ENCODE data around the gene GIT1.

GIT1 gene

GRCh38 chr17:29614349-29615047 is 25.1 kb upstream of the GIT1 start:
- H3K36me3 ChIP-seq (ENCODE audit: control insufficient read depth, insufficient read depth, low read length), result peaks cover 2% of the 10 kb centered on the region
- H3K4me3 ChIP-seq (ENCODE audit: low read depth, low read length), result no peak overlapping the region
- peaks cover 51% of the 10 kb centered on the region for H3K27me3 ChIP-seq (ENCODE audit: control insufficient read depth, insufficient read depth, low read length)
- H3K4me1 ChIP-seq (ENCODE audit: control insufficient read depth, insufficient read depth, low read length), result peaks cover 6% of the 10 kb centered on the region
- no peak overlapping the region for H3K9ac ChIP-seq (ENCODE audit: low read depth, low read length)
- H3K9me3 ChIP-seq (ENCODE audit: control insufficient read depth, insufficient read depth, low read length), result no peaks in the 10 kb centered on the region

DNA sequence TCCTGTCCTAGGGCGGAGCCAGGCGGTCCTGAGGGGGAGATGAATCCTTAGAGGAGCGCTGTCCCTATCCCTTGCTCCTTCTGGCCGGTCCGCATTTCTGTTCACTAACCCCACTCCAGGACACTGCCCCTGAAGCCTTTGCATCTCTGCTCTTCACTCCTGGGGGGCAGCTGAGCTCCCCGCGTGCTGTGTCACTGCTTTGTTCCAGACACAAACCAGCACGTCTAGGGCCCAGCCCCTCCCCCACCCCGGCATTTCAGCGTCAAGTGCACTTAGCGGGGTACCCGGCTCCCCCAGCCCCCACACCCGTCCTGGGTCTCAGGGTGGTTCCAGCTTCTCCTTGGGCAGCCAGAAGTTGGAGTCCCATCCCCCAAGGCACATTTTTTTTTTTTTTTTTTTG is 24.4 kb upstream of the GIT1 start:
- Histone ChIP-seq H3K9ac (ENCODE audit: low read depth, low read length) (no peak overlapping the region), H3K4me1 (ENCODE audit: control insufficient read depth, insufficient read depth, low read length) (peaks cover 4% of the 10 kb centered on the region), H3K4me3 (ENCODE audit: low read depth, low read length) (peak overlapping the region; percentile 65), H3K36me3 (ENCODE audit: control insufficient read depth, insufficient read depth, low read length) (peaks cover 2% of the 10 kb centered on the region), H3K27me3 (ENCODE audit: control insufficient read depth, insufficient read depth, low read length) (peaks cover 51% of the 10 kb centered on the region), H3K9me3 (ENCODE audit: control insufficient read depth, insufficient read depth, low read length) (no peaks in the 10 kb centered on the region)

- Histone ChIP-seq H3K9ac (ENCODE audit: low read depth, low read length) (no peak overlapping the region), H3K9me3 (ENCODE audit: control insufficient read depth, insufficient read depth, low read length) (no peaks in the 10 kb centered on the region), H3K36me3 (ENCODE audit: control insufficient read depth, insufficient read depth, low read length) (peaks cover 2% of the 10 kb centered on the region), H3K4me3 (ENCODE audit: low read depth, low read length) (peak overlapping the region; percentile 65), H3K4me1 (ENCODE audit: control insufficient read depth, insufficient read depth, low read length) (peaks cover 4% of the 10 kb centered on the region), H3K27me3 (ENCODE audit: control insufficient read depth, insufficient read depth, low read length) (peaks cover 49% of the 10 kb centered on the region)
Observed at GRCh38 chr17:29613352-29613837, 23.9 kb upstream of the GIT1 start.

DNA sequence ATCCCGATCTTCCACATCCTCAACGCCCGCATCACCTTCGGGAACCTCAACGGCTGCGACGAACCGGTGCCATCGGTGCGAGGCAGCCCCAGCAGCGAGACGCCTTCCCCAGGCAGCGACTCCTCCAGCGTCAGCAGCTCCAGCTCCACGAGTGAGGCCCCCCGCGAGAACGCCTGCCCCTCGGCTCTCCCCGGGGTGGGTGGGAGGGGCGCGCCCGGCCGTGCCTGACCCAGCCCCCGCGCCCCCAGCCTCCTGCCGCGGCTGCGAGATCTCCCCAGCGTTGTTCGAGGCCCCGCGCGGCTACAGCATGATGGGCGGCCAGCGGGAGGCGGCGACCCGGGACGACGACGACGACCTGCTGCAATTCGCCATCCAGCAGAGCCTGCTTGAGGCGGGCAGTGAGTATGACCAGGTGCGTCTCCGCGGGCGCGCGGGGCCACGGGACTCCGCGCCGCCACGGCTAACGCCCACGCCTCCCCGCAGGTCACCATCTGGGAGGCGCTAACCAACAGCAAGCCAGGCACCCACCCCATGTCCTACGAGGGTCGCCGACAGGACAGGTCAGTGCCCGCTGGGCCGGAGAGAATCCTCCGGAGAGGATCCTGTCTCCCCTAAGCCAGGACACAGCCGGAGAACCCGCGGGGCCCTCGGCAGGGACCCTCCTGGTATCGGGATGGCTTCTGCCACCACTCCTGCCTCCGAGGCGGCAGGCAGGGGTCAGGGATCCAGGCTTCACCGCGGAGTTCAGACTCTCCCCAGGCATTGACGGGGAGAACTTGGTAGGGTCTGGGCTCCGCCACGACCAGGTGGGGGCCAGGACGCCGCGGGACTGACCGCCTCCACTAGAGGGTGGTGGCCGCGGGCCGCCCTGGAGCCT is 23.2 kb upstream of the GIT1 start:
- Histone ChIP-seq H3K27me3 (ENCODE audit: control insufficient read depth, insufficient read depth, low read length) (peaks cover 45% of the 10 kb centered on the region), H3K4me3 (ENCODE audit: low read depth, low read length) (no peak overlapping the region), H3K9ac (ENCODE audit: low read depth, low read length) (no peak overlapping the region), H3K36me3 (ENCODE audit: control insufficient read depth, insufficient read depth, low read length) (peaks cover 2% of the 10 kb centered on the region), H3K4me1 (ENCODE audit: control insufficient read depth, insufficient read depth, low read length) (peaks cover 4% of the 10 kb centered on the region), H3K9me3 (ENCODE audit: control insufficient read depth, insufficient read depth, low read length) (no peaks in the 10 kb centered on the region)

DNA sequence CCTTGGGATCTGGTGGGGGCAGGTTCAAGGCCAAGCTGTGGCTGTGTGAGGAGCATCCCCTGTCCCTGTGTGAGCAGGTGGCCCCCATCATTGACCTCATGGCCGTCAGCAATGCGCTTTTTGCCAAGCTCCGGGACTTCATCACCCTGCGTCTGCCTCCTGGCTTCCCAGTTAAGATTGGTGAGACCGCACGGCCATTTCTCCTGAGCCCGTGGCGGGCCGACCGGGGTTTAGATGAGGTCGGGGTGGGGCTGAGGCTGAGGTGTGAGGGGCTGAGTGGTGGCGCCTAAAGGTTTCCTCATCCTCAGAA is 22.6 kb upstream of the GIT1 start:
- H3K9me3 ChIP-seq (ENCODE audit: control insufficient read depth, insufficient read depth, low read length), result no peaks in the 10 kb centered on the region
- H3K27me3 ChIP-seq (ENCODE audit: control insufficient read depth, insufficient read depth, low read length), result peaks cover 40% of the 10 kb centered on the region
- peaks cover 2% of the 10 kb centered on the region for H3K36me3 ChIP-seq (ENCODE audit: control insufficient read depth, insufficient read depth, low read length)
- H3K4me1 ChIP-seq (ENCODE audit: control insufficient read depth, insufficient read depth, low read length), result peaks cover 4% of the 10 kb centered on the region
- no peak overlapping the region for H3K4me3 ChIP-seq (ENCODE audit: low read depth, low read length)
- no peak overlapping the region for H3K9ac ChIP-seq (ENCODE audit: low read depth, low read length)

GRCh38 chr17:29611351-29612093 is 22.1 kb upstream of the GIT1 start:
- H3K4me3 ChIP-seq (ENCODE audit: low read depth, low read length), result no peak overlapping the region
- peaks cover 4% of the 10 kb centered on the region for H3K4me1 ChIP-seq (ENCODE audit: control insufficient read depth, insufficient read depth, low read length)
- peaks cover 34% of the 10 kb centered on the region for H3K27me3 ChIP-seq (ENCODE audit: control insufficient read depth, insufficient read depth, low read length)
- peaks cover 2% of the 10 kb centered on the region for H3K36me3 ChIP-seq (ENCODE audit: control insufficient read depth, insufficient read depth, low read length)
- H3K9ac ChIP-seq (ENCODE audit: low read depth, low read length), result no peak overlapping the region
- no peaks in the 10 kb centered on the region for H3K9me3 ChIP-seq (ENCODE audit: control insufficient read depth, insufficient read depth, low read length)

- H3K36me3 ChIP-seq (ENCODE audit: control insufficient read depth, insufficient read depth, low read length), result peaks cover 2% of the 10 kb centered on the region
- H3K4me1 ChIP-seq (ENCODE audit: control insufficient read depth, insufficient read depth, low read length), result peaks cover 4% of the 10 kb centered on the region
- H3K4me3 ChIP-seq (ENCODE audit: low read depth, low read length), result no peak overlapping the region
- H3K27me3 ChIP-seq (ENCODE audit: control insufficient read depth, insufficient read depth, low read length), result peaks cover 26% of the 10 kb centered on the region
- H3K9ac ChIP-seq (ENCODE audit: low read depth, low read length), result no peak overlapping the region
- H3K9me3 ChIP-seq (ENCODE audit: control insufficient read depth, insufficient read depth, low read length), result no peaks in the 10 kb centered on the region
Observed at GRCh38 chr17:29610395-29610794, 20.9 kb upstream of the GIT1 start.

DNA sequence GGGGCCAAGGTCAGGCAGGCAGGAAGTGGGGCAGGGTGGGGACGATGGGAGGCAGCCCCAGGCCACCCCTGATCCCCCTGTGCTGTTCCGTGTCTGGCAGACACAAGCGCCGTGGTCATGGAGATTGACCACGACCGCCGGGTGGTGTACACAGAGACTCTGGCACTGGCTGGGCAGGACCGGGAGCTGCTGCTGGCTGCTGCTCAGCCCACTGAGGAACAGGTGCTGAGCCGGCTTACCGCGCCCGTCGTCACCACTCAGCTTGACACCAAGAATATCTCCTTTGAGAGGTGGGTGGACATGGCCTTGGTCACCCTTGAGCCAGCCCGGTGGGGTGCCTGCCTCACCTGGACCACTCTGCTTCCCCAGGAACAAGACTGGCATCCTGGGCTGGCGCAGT is 19.5 kb upstream of the GIT1 start:
- H3K9ac ChIP-seq (ENCODE audit: low read depth, low read length), result no peak overlapping the region
- peaks cover 12% of the 10 kb centered on the region for H3K27me3 ChIP-seq (ENCODE audit: control insufficient read depth, insufficient read depth, low read length)
- no peak overlapping the region for H3K4me3 ChIP-seq (ENCODE audit: low read depth, low read length)
- H3K9me3 ChIP-seq (ENCODE audit: control insufficient read depth, insufficient read depth, low read length), result no peaks in the 10 kb centered on the region
- H3K36me3 ChIP-seq (ENCODE audit: control insufficient read depth, insufficient read depth, low read length), result peaks cover 2% of the 10 kb centered on the region
- no peaks in the 10 kb centered on the region for H3K4me1 ChIP-seq (ENCODE audit: control insufficient read depth, insufficient read depth, low read length)

GRCh38 chr17:29607557-29608195 is 18.2 kb upstream of the GIT1 start:
- Histone ChIP-seq H3K4me3 (ENCODE audit: low read depth, low read length) (no peak overlapping the region), H3K4me1 (ENCODE audit: control insufficient read depth, insufficient read depth, low read length) (no peaks in the 10 kb centered on the region), H3K27me3 (ENCODE audit: control insufficient read depth, insufficient read depth, low read length) (peaks cover 4% of the 10 kb centered on the region), H3K36me3 (ENCODE audit: control insufficient read depth, insufficient read depth, low read length) (peaks cover 1% of the 10 kb centered on the region), H3K9me3 (ENCODE audit: control insufficient read depth, insufficient read depth, low read length) (no peaks in the 10 kb centered on the region), H3K9ac (ENCODE audit: low read depth, low read length) (no peak overlapping the region)

- Histone ChIP-seq H3K9me3 (ENCODE audit: control insufficient read depth, insufficient read depth, low read length) (no peaks in the 10 kb centered on the region), H3K4me1 (ENCODE audit: control insufficient read depth, insufficient read depth, low read length) (no peaks in the 10 kb centered on the region), H3K4me3 (ENCODE audit: low read depth, low read length) (no peak overlapping the region), H3K36me3 (ENCODE audit: control insufficient read depth, insufficient read depth, low read length) (no peaks in the 10 kb centered on the region), H3K27me3 (ENCODE audit: control insufficient read depth, insufficient read depth, low read length) (no peaks in the 10 kb centered on the region), H3K9ac (ENCODE audit: low read depth, low read length) (no peak overlapping the region)
Observed at GRCh38 chr17:29603109-29603674, 13.7 kb upstream of the GIT1 start.
